NCI-H146 (cell line): ENCODE data around the gene STK4.

Experiments
- DNase-seq: peaks from one replicate; lab custom pipeline; 2025; lab: John Stamatoyannopoulos, UW

The STK4 gene

GRCh38 chr20:45087097-45087790, 120.9 kb downstream of the STK4 start:
- no peak for DNase-seq

GRCh38 chr20:45087814-45088213, 121.5 kb downstream of the STK4 start:
- no peak for DNase-seq

- no peak for DNase-seq
Observed at GRCh38 chr20:45088247-45088646, 121.9 kb downstream of the STK4 start.

GRCh38 chr20:45090481-45090880, 124.2 kb downstream of the STK4 start:
- no peak for DNase-seq

GRCh38 chr20:45091366-45091765, 125.1 kb downstream of the STK4 start:
- no peak for DNase-seq

GRCh38 chr20:45092898-45093297, 126.6 kb downstream of the STK4 start:
- DNase-seq, result no peak

- no peak for DNase-seq
Observed at GRCh38 chr20:45094201-45094600, 127.9 kb downstream of the STK4 start.

- DNase-seq, result no peak
Observed at GRCh38 chr20:45094864-45095574, 128.7 kb downstream of the STK4 start.

GRCh38 chr20:45095805-45096238, 129.5 kb downstream of the STK4 start:
- DNase-seq, result peak; percentile 32

- no peak for DNase-seq
Observed at GRCh38 chr20:45096781-45097180, 130.5 kb downstream of the STK4 start.

- no peak for DNase-seq
Observed at GRCh38 chr20:45097485-45098102, 131.3 kb downstream of the STK4 start.

GRCh38 chr20:45098103-45098773, 131.9 kb downstream of the STK4 start:
- no peak for DNase-seq

- DNase-seq, result no peak
Observed at GRCh38 chr20:45100563-45101245, 134.4 kb downstream of the STK4 start, which contains the start of gene KCNS1. Gene KCNS1, minus strand, starts transcription at chr20:45101127. Its CDS starts 1,891 bp downstream, at chr20:45099236.

- no peak for DNase-seq
Observed at GRCh38 chr20:45101333-45101850, 135.1 kb downstream of the STK4 start.

GRCh38 chr20:45103072-45103471, 136.8 kb downstream of the STK4 start:
- DNase-seq, result no peak

- no peak for DNase-seq
Observed at GRCh38 chr20:45104786-45105185, 138.5 kb downstream of the STK4 start.

- DNase-seq, result no peak
Observed at GRCh38 chr20:45105317-45105716, 139.0 kb downstream of the STK4 start.

- no peak for DNase-seq
Observed at GRCh38 chr20:45109634-45110033, 143.3 kb downstream of the STK4 start.

- no peak for DNase-seq
Observed at GRCh38 chr20:45110301-45110700, 144.0 kb downstream of the STK4 start.

- DNase-seq, result no peak
Observed at GRCh38 chr20:45111285-45111684, 145.0 kb downstream of the STK4 start.

GRCh38 chr20:45111799-45112471, 145.6 kb downstream of the STK4 start:
- DNase-seq, result peak; percentile 19
